ENCODE results near the gene TMEM242.

The TMEM242 gene

GRCh38 chr6:157263146-157263545 lies 60.2 kb downstream of the TMEM242 start:
- no peak for TF ChIP-seq CTCF (IDR thresholded peaks at IDR 0.05; ENCODE audit: low read depth, low read length, missing control alignments)
- in situ Hi-C loops (cut with HindIII; ENCODE audit: low sequenced_read_pairs), result no loop called here

GRCh38 chr6:157261606-157262005 lies 61.7 kb downstream of the TMEM242 start:
- no peak for DNase-seq (ENCODE audit: low read depth)
- no peak for TF ChIP-seq CTCF (IDR thresholded peaks at IDR 0.05; ENCODE audit: low read depth, low read length, missing control alignments)
- in situ Hi-C loops (cut with HindIII; ENCODE audit: low sequenced_read_pairs), result no loop called here
- H3K4me3 ChIP-seq (ENCODE audit: low read depth, low read length), result no peak overlapping the region

More at GRCh38 chr6:157263146-157263545, 60.2 kb downstream of the TMEM242 start:
- no peak for DNase-seq (ENCODE audit: low read depth)
- H3K4me3 ChIP-seq (ENCODE audit: low read depth, low read length), result no peak overlapping the region

GRCh38 chr6:157260735-157261410 lies 62.4 kb downstream of the TMEM242 start:
- H3K4me3 ChIP-seq (ENCODE audit: low read depth, low read length), result no peak overlapping the region
- in situ Hi-C loops (cut with HindIII; ENCODE audit: low sequenced_read_pairs), result no loop called here
- no peak for TF ChIP-seq CTCF (IDR thresholded peaks at IDR 0.05; ENCODE audit: low read depth, low read length, missing control alignments)
- DNase-seq (ENCODE audit: low read depth), result no peak

GRCh38 chr6:157259443-157259842 lies 63.9 kb downstream of the TMEM242 start:
- no peak for DNase-seq (ENCODE audit: low read depth)
- no peak overlapping the region for H3K4me3 ChIP-seq (ENCODE audit: low read depth, low read length)
- TF ChIP-seq CTCF (IDR thresholded peaks at IDR 0.05; ENCODE audit: low read depth, low read length, missing control alignments), result no peak
- in situ Hi-C loops (cut with HindIII; ENCODE audit: low sequenced_read_pairs), result no loop called here

GRCh38 chr6:157258878-157259277 lies 64.4 kb downstream of the TMEM242 start:
- TF ChIP-seq CTCF (IDR thresholded peaks at IDR 0.05; ENCODE audit: low read depth, low read length, missing control alignments), result no peak
- no peak overlapping the region for H3K4me3 ChIP-seq (ENCODE audit: low read depth, low read length)
- in situ Hi-C loops (cut with HindIII; ENCODE audit: low sequenced_read_pairs), result no loop called here
- DNase-seq (ENCODE audit: low read depth), result no peak

- TF ChIP-seq CTCF (IDR thresholded peaks at IDR 0.05; ENCODE audit: low read depth, low read length, missing control alignments), result no peak
- DNase-seq (ENCODE audit: low read depth), result no peak
- in situ Hi-C loops (cut with HindIII; ENCODE audit: low sequenced_read_pairs), result no loop called here
- no peak overlapping the region for H3K4me3 ChIP-seq (ENCODE audit: low read depth, low read length)
Observed at GRCh38 chr6:157255079-157255478, 68.2 kb downstream of the TMEM242 start.
